GM10847 (cell line): ENCODE data around the gene RPS18.

Source experiments
- POLR2A ChIP-seq: IDR thresholded peaks from 2 replicates; pipeline ENCODE4 v1.6.1; 2011; ENCODE audit not compliant: insufficient read length; ENCODE audit errors: extremely low read depth

Gene RPS18

DNA sequence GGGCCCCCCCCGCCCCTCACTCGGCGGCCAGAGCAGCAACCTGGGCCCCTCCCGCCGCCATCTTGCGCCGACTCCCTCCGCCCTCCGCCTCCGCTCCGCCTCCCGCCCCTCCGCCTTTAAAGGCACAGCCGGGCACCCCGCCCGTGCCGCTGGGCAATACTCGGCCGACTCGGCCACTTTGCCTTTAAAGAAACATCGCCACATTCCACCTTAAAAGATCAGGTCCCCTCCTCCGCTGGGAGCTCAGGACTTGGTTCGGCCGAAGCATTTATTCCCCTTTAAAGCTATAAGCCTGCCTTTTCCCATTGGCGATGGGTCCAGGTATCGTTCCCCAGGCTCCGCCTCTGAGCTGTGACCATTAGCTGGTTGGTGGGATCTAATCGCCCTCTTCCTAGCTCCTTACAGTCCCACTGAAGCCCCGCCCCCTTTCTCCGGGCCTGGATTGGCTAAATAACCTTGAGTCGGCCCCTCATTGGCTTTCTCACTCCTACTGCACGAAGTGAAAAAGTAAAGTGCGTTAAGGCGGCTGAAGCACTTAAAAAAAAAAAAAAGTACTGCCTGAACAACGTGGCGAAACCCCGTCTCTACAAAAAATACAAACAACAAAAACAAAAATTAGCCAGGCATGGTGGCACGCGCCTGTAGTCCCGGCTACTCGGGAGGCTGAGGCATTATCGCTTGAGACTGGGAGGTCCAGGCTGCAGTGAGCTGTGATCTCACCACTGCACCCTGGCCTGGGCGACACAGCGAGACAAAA lies 46.0 kb downstream of the RPS18 start, which contains the start of gene ZBTB22:
Gene ZBTB22 (minus strand): TSS at position 76 of the 757 bp plus-strand sequence. CDS start 828 bp downstream, outside the sequence.
- TF ChIP-seq POLR2A = peak; percentile 27

- no peak for TF ChIP-seq POLR2A
Measured at GRCh38 chr6:33318426-33319073, 46.7 kb downstream of the RPS18 start.

GRCh38 chr6:33319939-33320314 lies 48.1 kb downstream of the RPS18 start:
- TF ChIP-seq POLR2A = no peak

- no peak for TF ChIP-seq POLR2A
Measured at GRCh38 chr6:33320315-33321181, 48.7 kb downstream of the RPS18 start.

DNA sequence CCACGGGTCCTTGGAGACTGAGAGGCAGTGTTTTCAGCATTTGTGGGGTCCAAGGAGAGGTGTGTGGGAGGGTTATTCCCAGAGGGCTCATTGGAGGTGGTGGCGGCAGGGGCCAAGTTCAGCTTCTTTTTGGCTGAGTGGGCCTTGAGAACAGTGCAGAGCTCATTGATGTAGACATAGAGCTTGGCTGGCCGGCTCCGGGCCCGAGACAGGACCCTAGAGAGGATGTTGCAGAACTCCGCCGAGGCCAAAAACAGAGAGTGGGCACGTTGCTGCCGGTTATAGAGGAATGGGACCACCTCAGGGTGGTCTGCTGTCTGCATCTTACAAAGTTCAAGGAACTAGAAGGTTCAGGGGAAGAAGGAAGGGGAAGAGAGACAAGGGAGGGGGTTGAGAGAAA lies 49.4 kb downstream of the RPS18 start:
- TF ChIP-seq POLR2A = no peak

- no peak for TF ChIP-seq POLR2A
Measured at GRCh38 chr6:33323623-33323948, 51.7 kb downstream of the RPS18 start.

- TF ChIP-seq POLR2A = no peak
Measured at GRCh38 chr6:33324125-33324524, 52.2 kb downstream of the RPS18 start.
